Activated CD8-positive, alpha-beta T cell treated with anti-CD3 and anti-CD28 coated beads for 36 hours (primary cell): ENCODE measurements around the gene CTRB2. TPM values are rescaled to one million over a fixed set of nuclear protein-coding genes. Genes with fewer than 3 reads are reported as not detected.

Experiments used
- ATAC-seq: fragments of 200-7000 bp; cut with Tn5 transposase; one replicate; pipeline ENCODE4 v1.10.0; 2021; ENCODE audit warnings: mild to moderate bottlenecking, moderate library complexity
- CTCF ChIA-PET: fragments of 350-600 bp; sonication (Branson Sonifier 250); formaldehyde crosslinking; loops from one replicate; lab custom pipeline; 2021; ENCODE audit warnings: antibody characterized with exemption; lab: Charles Lee
- POLR2A ChIA-PET: fragments of 350-600 bp; sonication (Branson Sonifier 250); formaldehyde crosslinking; loops from one replicate; lab custom pipeline; 2021; ENCODE audit warnings: antibody characterized with exemption; lab: Charles Lee
- DNase-seq: peaks from one replicate; pipeline ENCODE4 v3.0.0-alpha.2; 2020
- H3K27ac Mint-ChIP-seq: one replicate; pipeline ENCODE4 v1.8.0; 2021; ENCODE audit warnings: mild to moderate bottlenecking, mixed read lengths
- H3K27me3 Mint-ChIP-seq: one replicate; pipeline ENCODE4 v1.8.0; 2021; ENCODE audit warnings: mixed read lengths
- H3K36me3 Mint-ChIP-seq: one replicate; pipeline ENCODE4 v1.8.0; 2021; ENCODE audit warnings: low read depth, mixed read lengths
- H3K4me1 Mint-ChIP-seq: one replicate; pipeline ENCODE4 v1.8.0; 2021; ENCODE audit warnings: low read depth, mixed read lengths
- H3K4me3 Mint-ChIP-seq: one replicate; pipeline ENCODE4 v1.8.0; 2021; ENCODE audit warnings: mild to moderate bottlenecking, moderate library complexity, mixed read lengths
- H3K9me3 Mint-ChIP-seq: one replicate; pipeline ENCODE4 v1.8.0; 2021; ENCODE audit warnings: mixed read lengths
- CTCF ChIP-seq: fragments of 200-600 bp; IDR thresholded peaks from one replicate; pipeline ENCODE4 v1.8.0; 2022; ENCODE audit warnings: antibody characterized with exemption, mild to moderate bottlenecking
- intact Hi-C: fragments of 100-400 bp; cut with micrococcal nuclease; formaldehyde crosslinking; loops from one replicate; pipeline ENCODE4 v1.10.0; 2022
- total RNA-seq, 2 experiments: library from RNA; stranded (reverse); gene quantifications; one replicate each; pipeline ENCODE4 v1.2.3, GENCODE V29; 2021

The CTRB2 gene
- total RNA-seq, 2 experiments from 2014 or later = not detected

GRCh38 chr16:75235721-75236193 lies 28.8 kb upstream of the CTRB2 start:
- peaks cover 1% of the 10 kb centered on the region for H3K27me3 Mint-ChIP-seq
- intact Hi-C loops = no loop called here
- no peak for ATAC-seq
- H3K27ac Mint-ChIP-seq = no peak overlapping the region
- ChIA-PET POLR2A (interaction anchor here (0.8 kb wide), 1 partner anchor 149 kb away, joined by 3 read pairs; no protein-coding TSS in a partner anchor), CTCF (interaction anchor here (1.1 to 5.2 kb wide), 6 partner anchors 9 to 149 kb away, joined by 3 to 88 read pairs (median 4); no protein-coding TSS in a partner anchor)
- TF ChIP-seq CTCF = no peak
- no peak for DNase-seq
- no peaks in the 10 kb centered on the region for H3K9me3 Mint-ChIP-seq
- no peak overlapping the region for H3K4me3 Mint-ChIP-seq
- no peaks in the 10 kb centered on the region for H3K36me3 Mint-ChIP-seq
- peaks cover 5% of the 10 kb centered on the region for H3K4me1 Mint-ChIP-seq

- no peaks in the 10 kb centered on the region for H3K36me3 Mint-ChIP-seq
- no peak for TF ChIP-seq CTCF
- intact Hi-C loops = loop anchor here (5.0 kb wide), 2 partner anchors 38 to 167 kb away; no protein-coding TSS in a partner anchor
- H3K4me3 Mint-ChIP-seq = no peak overlapping the region
- peaks cover 5% of the 10 kb centered on the region for H3K4me1 Mint-ChIP-seq
- no peak overlapping the region for H3K27ac Mint-ChIP-seq
- DNase-seq (no peak), ATAC-seq (no peak)
- peaks cover 1% of the 10 kb centered on the region for H3K27me3 Mint-ChIP-seq
- CTCF ChIA-PET = interaction anchor here (0.7 to 5.4 kb wide), 27 partner anchors 10 to 529 kb away, joined by 3 to 88 read pairs (median 6); no protein-coding TSS in a partner anchor
- H3K9me3 Mint-ChIP-seq = no peaks in the 10 kb centered on the region
- POLR2A ChIA-PET = interaction anchor here (0.8 to 0.9 kb wide), 2 partner anchors 150 kb away, joined by 3 read pairs; no protein-coding TSS in a partner anchor
Observed at GRCh38 chr16:75234856-75235696, 28.1 kb upstream of the CTRB2 start.

- ChIA-PET POLR2A (interaction anchor here (1.4 kb wide), 1 partner anchor 156 kb away, joined by 5 read pairs; no protein-coding TSS in a partner anchor), CTCF (interaction anchor here (0.6 to 5.4 kb wide), 52 partner anchors 10 to 530 kb away, joined by 3 to 88 read pairs (median 5); partner anchors contain the start of genes CFDP1 and CTRB1)
- no peak for ATAC-seq
- intact Hi-C loops = loop anchor here (2.0 to 5.0 kb wide), 3 partner anchors 36 to 169 kb away; no protein-coding TSS in a partner anchor
- Mint-ChIP-seq H3K36me3 (no peaks in the 10 kb centered on the region), H3K4me3 (no peak overlapping the region), H3K27ac (no peak overlapping the region), H3K9me3 (no peaks in the 10 kb centered on the region), H3K4me1 (peaks cover 5% of the 10 kb centered on the region), H3K27me3 (peaks cover 1% of the 10 kb centered on the region)
- DNase-seq = no peak
- TF ChIP-seq CTCF = no peak
Observed at GRCh38 chr16:75233611-75233938, 26.6 kb upstream of the CTRB2 start.

GRCh38 chr16:75231570-75231969 lies 24.6 kb upstream of the CTRB2 start:
- H3K4me3 Mint-ChIP-seq = no peak overlapping the region
- TF ChIP-seq CTCF = no peak
- DNase-seq = no peak
- POLR2A ChIA-PET = no interaction called here
- H3K27ac Mint-ChIP-seq = no peak overlapping the region
- no peaks in the 10 kb centered on the region for H3K9me3 Mint-ChIP-seq
- intact Hi-C loops = loop anchor here (5.0 kb wide), 2 partner anchors 34 to 171 kb away; no protein-coding TSS in a partner anchor
- peaks cover 5% of the 10 kb centered on the region for H3K4me1 Mint-ChIP-seq
- CTCF ChIA-PET = interaction anchor here (1.5 to 5.4 kb wide), 2 partner anchors 154 to 171 kb away, joined by 7 to 50 read pairs; no protein-coding TSS in a partner anchor
- no peak for ATAC-seq
- H3K36me3 Mint-ChIP-seq = no peaks in the 10 kb centered on the region
- peaks cover 3% of the 10 kb centered on the region for H3K27me3 Mint-ChIP-seq
